Right lobe of liver (tissue), 4 donors: ENCODE results near the gene UFD1.

ENCODE experiments used
- CTCF ChIP-seq, 4 donors: fragments of 200-600 bp in 3 of 4; fragments of 450-650 bp in 1 of 4; IDR thresholded peaks; one replicate each; pipeline versions ENCODE4 v1.5.1 to v1.8.0; 2016 to 2022; ENCODE audit warnings: antibody characterized with exemption in 4 of 4, mild to moderate bottlenecking in 2 of 4
- POLR2A ChIP-seq: fragments of 450-650 bp; IDR thresholded peaks from one replicate; pipeline ENCODE4 v1.6.1; 2017; ENCODE audit warnings: antibody characterized with exemption, mild to moderate bottlenecking
- donor health status: DM: no; HTN: no; CAD: no.
- donor health status: DM: no; HTN: no; CAD: no.
- donor health status: DM: no; HTN: yes; CAD: no.

- TF ChIP-seq POLR2A = no peak
- TF ChIP-seq CTCF (IDR thresholded peaks at IDR 0.05) = no peak
These were observed 23.0 kb upstream of the UFD1 start for GRCh38 chr22:19501897-19502447.
